HG03060 (cell line): ENCODE measurements around the gene NAT9.
A peak's percentile ranks its signal among the peaks of the same experiment; 100 is the strongest.

ENCODE experiments used
- ATAC-seq: cut with Tn5 transposase; IDR thresholded peaks from one replicate; pipeline ENCODE4 v1.9.1; 2021; ENCODE audit warnings: low read depth, moderate number of reproducible peaks; ENCODE audit not compliant: unreplicated experiment

Gene NAT9

DNA sequence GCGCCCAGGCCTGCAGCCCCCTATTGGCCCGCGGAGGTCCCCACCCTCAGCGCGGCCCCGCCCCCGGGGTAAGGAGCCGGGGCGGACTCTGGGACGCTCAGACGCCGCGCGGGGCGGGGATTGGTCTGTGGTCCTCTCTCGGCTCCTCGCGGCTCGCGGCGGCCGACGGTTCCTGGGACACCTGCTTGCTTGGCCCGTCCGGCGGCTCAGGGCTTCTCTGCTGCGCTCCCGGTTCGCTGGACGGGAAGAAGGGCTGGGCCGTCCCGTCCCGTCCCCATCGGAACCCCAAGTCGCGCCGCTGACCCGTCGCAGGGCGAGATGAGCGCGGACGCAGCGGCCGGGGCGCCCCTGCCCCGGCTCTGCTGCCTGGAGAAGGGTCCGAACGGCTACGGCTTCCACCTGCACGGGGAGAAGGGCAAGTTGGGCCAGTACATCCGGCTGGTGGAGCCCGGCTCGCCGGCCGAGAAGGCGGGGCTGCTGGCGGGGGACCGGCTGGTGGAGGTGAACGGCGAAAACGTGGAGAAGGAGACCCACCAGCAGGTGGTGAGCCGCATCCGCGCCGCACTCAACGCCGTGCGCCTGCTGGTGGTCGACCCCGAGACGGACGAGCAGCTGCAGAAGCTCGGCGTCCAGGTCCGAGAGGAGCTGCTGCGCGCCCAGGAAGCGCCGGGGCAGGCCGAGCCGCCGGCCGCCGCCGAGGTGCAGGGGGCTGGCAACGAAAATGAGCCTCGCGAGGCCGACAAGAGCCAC is 27.4 kb downstream of the NAT9 start, which contains the start of gene NHERF1:
Gene NHERF1 (plus strand): TSS at position 100 of the 750 bp plus-strand sequence. CDS start 219 bp downstream, at position 319.
- ATAC-seq, result peak; percentile 16

DNA sequence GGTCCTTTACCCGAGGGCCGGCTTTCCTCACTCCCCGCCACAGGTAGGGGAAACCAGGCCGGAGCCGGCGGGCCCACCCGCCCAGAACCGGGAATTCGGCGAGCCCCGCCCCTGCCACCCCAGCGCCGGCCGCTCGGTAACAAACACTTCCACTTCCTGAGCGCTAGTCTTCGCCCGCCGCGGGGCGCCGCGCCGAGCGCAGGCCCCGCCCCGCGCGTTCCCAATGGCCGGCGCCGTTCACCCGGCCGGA is 27.9 kb downstream of the NAT9 start:
- ATAC-seq, result peak; percentile 53

DNA sequence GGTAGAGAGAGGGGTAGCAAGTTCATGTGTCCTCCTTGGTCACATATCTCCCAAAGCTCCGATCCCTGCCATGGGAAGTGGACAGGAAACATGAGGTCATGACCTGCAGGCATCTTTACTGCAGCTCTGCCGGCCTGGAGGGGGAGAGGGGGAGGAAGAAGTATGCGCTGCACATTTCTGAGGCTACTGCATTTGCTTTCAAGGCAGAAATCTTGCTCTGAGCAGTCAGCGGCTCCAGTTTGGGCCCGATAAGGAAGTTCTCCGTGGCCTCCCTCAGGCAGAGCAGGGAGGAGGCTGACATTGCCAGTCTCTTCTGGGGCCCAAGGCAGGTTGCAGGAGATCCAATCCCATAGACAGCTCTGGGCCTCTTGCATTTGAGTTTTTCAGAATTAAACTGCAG is 29.2 kb downstream of the NAT9 start:
- ATAC-seq, result no peak

DNA sequence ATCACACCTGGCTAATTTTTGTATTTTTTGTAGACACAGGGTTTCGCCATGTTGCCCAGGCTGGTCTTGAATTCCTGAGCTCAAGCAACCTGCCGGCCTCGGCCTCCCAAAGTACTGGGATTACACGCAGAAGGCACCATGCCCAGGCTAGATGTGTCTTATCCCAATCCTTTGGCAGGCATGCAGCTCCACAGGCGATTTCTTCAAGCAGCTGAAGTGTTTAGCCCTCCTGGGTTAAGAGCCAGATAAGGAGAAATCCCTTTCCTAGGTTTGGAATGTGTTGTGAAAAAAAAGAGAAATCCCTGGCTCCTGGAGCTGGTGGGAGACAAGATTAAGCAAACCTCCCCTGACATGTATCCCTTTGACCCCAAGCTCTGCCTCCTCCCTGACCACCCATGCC is 29.8 kb downstream of the NAT9 start:
- ATAC-seq, result no peak

DNA sequence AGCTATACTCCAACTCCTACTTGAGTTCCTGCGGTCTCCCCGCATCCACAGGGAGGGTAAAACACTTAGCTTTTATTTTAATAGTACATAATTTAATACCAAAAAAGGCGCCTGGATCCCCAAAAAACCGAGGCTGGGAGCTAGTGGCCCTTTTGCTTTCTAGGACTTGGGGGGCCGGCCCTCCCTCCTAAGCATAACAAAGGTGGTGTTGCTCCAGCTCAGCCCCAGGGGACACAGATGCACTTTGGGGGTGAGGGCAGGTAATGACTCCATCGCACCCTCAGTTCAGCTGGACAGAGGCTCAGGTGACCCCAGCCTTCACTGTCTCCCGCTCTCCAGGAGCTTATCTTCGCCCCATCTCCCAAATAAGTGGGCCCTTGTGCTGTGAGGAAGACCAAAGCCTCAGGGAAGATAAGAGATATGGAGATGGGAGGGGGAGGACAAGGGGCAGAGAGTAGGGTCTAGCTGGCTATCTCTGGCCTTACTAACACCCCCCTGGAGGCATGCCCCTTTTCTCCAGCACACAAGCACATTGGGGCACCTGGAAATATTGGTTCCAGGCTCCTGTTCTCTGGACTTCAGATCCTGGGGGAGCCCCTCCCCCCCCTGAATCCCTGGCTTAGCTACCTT is 30.5 kb downstream of the NAT9 start:
- no peak for ATAC-seq

DNA sequence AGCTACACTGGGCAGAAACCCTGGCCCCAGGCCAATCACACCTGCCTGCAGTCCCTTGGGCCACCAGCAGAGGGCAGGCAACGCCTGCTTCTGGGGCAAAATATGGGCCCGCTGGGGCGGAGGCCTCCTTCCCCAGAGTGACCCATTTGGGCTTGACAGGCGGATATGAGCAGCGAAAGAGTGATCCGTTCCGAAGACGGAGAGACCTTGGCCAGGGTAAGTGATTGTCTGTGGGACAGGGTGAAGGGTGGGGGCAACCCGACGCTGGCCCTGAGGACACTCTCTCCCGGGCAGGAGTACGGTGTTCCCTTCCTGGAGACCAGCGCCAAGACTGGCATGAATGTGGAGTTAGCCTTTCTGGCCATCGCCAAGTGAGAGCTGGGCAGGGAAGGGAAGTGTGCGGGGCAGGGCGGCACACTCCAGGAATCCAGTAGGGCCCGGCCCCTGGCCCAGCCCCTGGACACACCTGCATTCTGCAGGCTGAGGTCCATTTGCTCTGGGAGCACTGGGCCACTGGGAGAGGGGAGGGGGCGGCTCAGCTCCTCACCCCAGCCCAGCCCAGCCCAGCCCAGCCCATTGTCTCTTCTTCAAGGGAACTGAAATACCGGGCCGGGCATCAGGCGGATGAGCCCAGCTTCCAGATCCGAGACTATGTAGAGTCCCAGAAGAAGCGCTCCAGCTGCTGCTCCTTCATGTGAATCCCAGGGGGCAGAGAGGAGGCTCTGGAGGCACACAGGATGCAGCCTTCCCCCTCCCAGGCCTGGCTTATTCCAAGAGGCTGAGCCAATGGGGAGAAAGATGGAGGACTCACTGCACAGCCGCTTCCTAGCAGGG is 31.2 kb downstream of the NAT9 start:
- no peak for ATAC-seq

DNA sequence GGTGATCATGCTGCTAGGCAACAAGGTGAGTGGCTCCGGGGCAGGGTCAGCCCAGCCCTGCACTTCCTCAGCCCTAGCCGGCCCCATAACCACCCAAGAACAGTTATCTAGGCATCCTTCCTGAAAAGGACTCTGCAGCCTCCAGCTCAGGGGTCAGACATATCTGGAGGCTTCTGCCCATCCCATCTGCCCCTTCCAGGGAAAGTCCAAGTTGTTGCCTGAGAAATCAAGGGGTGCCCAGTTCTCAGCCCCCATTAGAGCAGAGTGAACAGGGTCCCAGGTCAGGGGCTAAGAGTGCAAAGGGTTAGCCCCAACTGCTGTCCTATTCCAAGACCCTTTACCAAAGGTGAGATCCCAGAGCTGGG is 31.8 kb downstream of the NAT9 start:
- ATAC-seq, result no peak

DNA sequence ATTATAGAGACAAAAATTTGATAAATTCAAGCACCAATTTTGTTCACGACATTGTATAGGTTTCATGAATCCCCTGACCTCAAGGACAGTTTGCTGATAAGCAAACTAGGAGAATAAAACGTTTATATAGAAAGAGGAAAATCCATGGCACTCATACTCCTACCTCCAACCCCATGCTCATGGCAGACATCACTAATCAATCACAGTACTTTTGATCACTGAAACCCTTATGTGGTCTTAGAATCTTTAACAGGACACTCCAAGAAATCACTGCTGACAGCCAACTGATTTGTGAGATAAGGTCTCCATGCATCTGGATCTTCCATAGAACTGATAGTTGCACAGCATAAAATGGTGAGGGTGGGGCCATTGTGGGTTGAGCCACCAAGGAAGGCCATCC is 32.4 kb downstream of the NAT9 start:
- no peak for ATAC-seq

DNA sequence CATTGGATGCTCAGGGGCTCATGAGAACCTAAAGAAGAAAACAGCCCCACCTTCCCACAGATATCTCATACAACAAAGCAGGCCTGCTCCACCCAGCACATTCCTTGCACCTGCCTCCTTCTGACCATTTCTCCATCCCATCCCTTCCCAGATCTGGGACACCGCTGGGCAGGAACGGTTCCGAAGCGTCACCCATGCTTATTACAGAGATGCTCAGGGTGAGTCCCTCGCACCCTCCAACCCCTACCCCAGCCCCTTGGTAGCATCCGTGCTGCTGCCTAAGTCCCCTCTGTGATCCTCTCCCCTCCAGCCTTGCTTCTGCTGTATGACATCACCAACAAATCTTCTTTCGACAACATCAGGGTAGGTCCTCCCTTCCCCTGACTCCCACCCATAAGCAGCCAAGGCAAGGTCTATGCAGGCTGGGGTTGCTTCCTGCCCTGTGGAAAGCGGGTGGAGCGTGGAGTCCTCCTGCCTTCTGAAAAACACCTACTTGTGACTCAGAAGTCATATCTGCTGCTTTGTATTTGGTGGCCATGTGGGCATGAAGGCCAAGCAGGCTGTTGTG is 33.1 kb downstream of the NAT9 start:
- ATAC-seq, result no peak

DNA sequence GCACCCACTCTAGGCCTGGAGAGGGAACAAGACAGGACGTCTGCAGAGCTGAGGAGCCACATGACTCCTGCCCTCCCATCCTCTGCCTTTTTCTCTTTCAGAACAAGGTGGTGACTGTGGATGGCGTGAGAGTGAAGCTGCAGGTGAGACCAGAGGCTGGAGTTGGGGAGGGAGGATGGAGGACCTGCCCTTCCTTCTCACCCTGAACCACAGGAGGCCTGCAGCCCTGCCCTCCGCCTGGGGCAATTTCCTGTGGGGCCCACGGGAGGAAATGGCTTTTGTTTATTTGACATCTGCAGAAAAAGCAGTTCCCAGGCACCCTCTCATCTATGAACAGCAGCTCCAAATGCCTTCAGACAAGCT is 34.0 kb downstream of the NAT9 start:
- peak; percentile 45 for ATAC-seq

DNA sequence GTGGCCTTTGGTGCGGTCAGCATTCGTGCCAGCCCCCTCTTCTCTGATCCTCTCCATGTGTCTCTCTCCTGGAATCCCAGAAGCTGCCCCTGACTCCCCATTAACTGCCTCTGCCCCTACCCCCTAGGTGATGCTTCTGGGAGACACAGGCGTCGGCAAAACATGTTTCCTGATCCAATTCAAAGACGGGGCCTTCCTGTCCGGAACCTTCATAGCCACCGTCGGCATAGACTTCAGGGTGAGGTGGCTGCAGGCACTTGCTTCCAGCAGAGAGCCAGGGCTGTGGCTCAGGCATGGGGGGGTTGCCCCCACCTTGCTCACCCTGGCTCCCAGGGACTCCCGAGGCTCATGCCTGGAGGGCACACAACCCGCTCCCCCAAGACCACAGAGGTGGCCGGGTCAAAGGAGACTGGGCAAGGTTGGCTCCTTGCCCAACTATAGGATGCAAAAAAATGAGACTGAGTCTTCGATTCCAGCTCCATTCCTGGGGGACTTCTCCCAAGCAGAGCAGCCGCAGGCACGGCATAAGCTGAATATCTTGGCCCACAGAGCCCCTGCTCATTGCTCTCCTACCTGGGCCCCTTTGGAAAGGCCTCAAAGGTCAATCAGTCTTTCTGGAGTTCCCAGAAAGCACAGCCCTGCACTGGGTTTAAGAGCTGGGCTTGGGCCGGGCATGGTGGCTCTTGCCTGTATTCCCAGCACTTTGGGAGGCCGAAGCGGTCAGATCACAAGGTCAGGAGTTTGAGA is 35.3 kb downstream of the NAT9 start:
- no peak for ATAC-seq

DNA sequence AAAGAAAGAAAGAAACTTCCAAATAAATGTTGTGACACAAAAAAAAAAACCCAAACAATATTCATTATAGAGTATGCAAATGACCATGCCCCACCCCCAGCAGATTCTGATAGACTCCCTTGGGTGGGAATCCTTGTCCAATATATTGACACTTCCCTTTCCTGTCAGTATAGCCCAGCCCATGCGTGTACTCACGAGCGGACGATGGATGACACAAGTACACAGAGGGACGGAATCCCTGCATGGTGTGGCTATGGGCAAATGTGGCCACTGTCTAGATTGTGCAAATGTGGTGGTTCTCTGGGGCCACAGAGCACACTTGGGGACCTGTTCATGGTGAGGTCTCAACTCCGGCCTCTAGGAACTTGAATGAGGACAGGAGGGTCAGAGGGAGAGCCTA is 36.0 kb downstream of the NAT9 start:
- ATAC-seq, result no peak

DNA sequence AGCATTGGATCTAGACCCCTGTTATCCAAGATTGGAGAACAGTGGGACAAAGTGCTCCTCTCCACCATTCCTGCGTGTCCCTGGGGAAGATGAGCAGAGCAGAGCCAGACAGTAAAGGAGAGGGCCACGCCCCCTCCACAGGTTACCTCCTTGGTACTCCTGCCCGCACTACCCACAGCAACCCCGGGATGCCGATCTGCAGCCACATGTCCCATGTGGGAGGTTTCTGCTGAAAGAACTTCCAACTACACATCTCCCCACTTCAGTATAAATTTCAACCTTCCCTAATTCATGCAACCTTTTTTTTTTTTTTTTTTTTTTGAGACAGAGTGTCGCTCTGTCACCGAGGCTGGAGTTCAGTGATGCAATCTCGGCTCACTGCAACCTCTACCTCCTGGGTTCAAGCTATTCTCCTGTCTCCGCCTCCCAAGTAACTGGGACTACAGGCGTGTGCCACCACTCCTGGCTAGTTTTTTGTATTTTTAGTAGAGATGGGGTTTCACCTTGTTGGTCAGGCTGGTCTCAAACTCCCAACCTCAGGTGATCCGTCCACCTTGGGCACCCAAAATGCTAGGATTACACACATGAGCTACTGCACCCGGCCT is 36.8 kb downstream of the NAT9 start:
- ATAC-seq, result no peak

DNA sequence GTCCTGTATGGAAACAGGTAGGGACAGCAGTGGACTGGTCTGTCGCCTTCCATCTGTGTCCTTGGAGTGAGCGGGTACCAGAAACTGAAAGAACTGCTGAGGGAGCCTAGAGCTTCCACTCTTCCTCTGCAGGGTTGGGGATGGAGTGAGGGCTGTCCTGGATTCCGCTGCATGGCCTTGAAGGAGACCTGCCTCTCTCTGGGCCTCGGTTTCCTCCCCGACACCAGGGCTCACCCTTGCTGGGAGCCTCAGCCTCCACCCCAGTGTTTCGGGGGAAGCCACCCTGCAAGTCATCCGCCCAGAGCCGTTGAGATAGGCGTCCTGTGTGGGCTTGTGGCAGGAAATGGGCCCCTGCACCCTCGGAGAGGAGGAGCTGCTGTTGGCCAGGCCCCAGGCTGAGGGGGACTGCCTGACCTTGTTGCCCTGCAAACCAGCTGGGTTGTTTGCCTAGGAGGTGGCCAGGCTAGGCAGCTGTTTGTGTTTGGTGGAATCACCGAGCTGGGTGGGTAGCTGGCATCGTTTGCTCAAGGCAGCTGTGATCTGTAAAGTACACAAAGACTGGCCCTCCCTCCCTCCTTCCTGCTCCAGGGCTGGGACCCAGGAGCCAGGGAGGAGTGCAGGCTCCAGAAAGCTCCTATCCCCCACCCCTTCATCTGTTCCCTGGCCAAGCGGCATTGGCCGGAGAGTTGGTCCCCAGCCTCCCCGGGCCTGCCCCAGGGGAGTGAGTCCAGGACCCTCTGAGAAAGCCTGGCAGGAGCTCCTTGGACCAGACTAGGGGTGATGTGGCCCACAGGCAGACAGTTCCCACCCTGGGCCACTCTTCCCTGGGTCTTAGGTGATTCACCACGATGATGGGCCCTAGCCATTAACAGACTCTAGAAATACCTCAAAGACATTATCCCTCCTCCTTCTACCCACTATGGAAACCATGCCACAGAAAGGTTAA is 37.8 kb downstream of the NAT9 start:
- ATAC-seq, result no peak

DNA sequence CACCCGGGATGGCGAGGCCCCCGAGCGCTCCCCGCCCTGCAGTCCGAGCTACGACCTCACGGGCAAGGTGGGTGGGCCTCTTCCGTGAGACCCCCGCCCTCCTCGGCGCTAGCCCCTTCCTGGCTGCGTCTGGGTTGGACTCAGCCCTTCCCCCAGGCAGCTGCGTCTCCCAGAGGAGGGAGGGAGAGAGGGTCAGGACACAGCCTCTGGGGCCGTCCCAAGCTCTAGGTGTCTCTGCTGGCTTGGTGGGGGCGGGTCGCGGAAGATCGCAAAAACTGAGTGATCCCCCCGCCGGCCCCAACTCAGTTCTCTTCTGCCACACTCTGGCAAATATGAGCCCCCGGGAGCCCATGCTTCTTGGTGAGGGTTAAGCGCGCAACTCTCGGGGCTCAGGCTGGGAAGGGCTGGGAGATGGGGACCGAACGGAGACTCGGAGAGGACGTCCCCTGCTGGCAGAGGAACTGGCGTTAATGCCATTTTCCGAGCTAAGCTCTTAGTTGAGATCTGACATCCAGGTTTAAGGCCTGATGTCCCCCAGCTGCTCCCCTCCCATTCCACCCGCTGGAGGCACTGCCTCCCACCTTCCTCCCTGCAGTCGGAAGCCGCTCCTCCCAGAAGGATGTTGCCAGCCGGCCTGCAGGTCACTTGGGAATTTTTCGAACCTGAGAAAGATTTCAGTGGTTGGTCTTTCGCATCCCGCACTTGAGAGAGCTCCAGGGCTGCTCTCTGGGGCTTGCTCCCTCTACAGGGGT is 38.7 kb downstream of the NAT9 start:
- no peak for ATAC-seq

DNA sequence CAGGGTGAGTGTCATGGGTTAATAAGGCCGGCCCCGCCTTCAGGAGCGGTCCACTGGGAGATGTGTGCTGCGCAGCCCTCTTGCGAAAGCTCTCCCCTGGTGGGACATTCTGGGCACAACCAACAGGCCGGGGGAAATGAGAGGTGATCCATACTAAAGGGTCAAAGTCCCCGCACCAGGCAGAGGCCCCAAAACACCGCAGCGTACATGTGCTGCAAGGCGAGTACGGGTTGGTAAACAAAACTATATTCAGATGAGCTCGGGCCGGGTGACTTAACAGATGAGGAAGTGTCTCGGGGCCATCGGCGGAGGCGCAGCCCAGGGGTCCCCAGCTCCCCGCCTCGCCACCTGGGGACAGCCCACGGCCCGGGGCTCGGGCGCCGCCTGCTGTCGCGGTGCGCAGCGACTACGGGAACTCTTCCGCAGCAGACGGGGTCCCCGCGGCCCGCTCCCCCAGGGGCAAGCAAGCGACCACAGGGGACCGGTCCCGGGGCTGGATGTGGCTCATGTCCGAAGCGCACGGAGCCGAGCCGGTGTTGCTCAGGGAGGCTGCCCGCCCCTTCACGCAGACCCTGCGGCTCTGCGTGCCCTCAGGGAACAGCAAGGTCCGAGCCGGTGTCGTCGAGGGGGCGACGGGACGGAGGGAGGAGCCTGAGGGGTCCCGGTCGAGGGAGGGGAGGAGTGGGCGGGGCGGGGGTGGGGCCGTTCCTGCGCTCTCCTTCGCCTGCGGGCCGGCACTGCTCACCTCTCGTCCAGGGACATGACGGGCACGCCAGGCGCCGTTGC is 39.4 kb downstream of the NAT9 start, which contains the start of gene RAB37:
Gene RAB37 (plus strand): TSS at position 744 of the 786 bp plus-strand sequence. CDS start 17 bp downstream, at position 761.
- no peak for ATAC-seq

DNA sequence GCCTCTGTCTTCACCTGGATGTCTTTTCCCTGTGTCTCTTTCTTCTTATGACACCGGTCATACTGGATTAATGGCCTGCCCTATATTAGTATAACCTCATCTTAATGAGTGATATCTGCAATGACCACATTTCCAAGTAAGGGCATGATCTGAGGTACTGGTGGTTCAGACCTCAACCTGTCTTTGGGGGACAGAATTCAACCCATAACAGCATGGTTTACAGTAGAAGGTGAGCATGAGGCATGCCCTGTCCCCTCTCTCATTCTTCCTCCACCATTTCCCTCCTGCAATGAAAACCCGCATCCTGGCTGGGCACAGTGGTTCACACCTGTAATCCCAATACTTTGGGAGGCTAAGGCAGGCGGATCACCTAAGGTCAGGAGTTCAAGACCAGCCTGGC is 41.9 kb downstream of the NAT9 start:
- no peak for ATAC-seq
